GM19438 (cell line): ENCODE measurements around the gene CUX1.
A peak's percentile ranks its signal among the peaks of the same experiment; 100 is the strongest.
"Not testable (repeated sequence)": the region's sequence is repeated elsewhere in the genome, so short reads cannot be mapped to it uniquely, and the experiment has no call there.

Experiments used
- ATAC-seq: cut with Tn5 transposase; IDR thresholded peaks from one replicate; pipeline ENCODE4 v1.9.1; 2021; ENCODE audit warnings: low read depth; ENCODE audit not compliant: unreplicated experiment

The CUX1 gene

GRCh38 chr7:102291916-102292267 lies 474.5 kb downstream of the CUX1 start:
- no peak for ATAC-seq

- ATAC-seq = no peak
Measured at GRCh38 chr7:102292813-102293798, 475.7 kb downstream of the CUX1 start.

- no peak for ATAC-seq
Measured at GRCh38 chr7:102294589-102294988, 477.2 kb downstream of the CUX1 start.

DNA sequence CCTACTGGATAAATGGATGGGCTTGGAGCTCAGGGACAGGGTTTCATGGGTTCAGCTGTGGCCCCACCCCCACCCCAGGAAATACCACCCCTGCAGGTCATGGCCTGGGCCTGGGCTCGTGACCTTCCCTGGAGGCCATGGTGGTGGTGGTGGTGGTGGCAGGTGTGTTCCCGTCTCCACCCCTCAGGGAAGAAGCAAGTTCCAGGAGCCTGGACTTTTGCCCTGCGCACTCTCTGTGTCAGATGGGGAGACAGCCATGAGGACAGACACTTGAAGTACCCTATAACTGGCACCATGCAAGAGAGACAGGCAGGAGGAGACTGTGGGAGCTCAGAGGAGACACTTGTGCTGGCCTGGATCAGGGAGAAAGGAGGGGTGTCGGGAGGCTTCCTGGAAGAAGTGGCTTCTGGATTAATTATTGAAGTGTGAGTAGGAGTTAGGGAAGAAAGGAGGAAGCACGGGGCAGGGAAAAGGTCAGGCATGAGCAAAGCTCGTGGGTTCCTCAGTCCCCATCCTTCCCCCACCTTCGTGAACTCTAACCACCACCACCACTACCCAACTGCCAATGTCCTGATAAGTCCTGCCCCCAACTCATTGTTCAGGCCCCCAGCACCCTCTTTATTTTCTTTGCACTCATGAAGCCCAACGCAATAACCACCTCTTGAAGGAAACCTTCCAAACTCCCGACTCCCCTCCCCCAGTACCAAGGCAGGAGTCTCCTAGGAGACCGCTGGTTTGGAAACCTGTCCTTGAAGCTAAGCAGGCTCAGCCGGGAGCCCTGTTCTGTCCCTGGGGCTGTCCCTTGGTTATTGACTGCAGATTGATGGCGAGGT lies 478.1 kb downstream of the CUX1 start:
- no peak for ATAC-seq

- ATAC-seq = no peak
Measured at GRCh38 chr7:102296179-102296438, 478.7 kb downstream of the CUX1 start.

DNA sequence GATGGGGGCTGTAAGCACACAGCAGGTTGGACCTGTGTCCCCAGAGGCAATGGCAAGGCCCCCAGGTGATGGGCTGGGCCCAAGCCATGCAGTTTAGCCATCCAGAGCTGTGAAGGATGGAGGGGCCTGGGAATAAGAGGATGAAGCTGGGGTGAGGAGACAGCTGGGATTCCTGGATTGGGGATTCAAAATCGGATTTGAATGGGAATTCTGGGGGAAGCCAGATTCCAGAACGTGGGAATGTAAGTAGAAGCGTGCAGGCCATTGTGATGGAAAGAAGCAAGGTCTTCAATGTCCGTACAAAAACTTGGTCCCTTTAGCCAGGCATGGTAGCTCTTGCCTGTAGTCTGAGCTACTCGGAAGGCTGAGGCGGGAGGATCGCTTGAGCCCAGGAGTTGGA lies 479.1 kb downstream of the CUX1 start:
- ATAC-seq = no peak

- ATAC-seq = no peak
Measured at GRCh38 chr7:102297487-102298218, 480.2 kb downstream of the CUX1 start.

DNA sequence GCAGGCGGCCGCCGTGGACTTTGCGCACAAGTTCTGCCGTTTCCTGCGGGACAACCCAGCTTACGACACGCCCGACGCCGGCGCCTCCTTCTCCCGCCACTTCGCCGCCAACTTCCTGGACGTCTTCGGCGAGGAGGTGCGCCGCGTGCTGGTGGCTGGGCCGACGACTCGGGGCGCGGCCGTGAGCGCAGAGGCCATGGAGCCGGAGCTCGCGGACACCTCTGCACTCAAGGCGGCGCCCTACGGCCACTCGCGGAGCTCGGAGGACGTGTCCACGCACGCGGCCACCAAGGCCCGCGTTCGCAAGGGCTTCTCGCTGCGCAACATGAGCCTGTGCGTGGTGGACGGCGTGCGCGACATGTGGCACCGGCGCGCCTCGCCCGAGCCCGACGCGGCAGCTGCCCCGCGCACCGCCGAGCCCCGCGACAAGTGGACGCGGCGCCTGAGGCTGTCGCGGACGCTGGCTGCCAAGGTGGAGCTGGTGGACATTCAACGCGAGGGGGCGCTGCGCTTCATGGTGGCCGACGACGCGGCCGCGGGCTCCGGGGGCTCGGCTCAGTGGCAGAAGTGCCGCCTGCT lies 483.3 kb downstream of the CUX1 start:
- no peak for ATAC-seq

GRCh38 chr7:102301367-102301766 lies 483.9 kb downstream of the CUX1 start:
- ATAC-seq = not testable (repeated sequence)

GRCh38 chr7:102302025-102302424 lies 484.6 kb downstream of the CUX1 start:
- no peak for ATAC-seq

- ATAC-seq = no peak
Measured at GRCh38 chr7:102303669-102304422, 486.4 kb downstream of the CUX1 start.

- no peak for ATAC-seq
Measured at GRCh38 chr7:102304668-102305067, 487.2 kb downstream of the CUX1 start.

DNA sequence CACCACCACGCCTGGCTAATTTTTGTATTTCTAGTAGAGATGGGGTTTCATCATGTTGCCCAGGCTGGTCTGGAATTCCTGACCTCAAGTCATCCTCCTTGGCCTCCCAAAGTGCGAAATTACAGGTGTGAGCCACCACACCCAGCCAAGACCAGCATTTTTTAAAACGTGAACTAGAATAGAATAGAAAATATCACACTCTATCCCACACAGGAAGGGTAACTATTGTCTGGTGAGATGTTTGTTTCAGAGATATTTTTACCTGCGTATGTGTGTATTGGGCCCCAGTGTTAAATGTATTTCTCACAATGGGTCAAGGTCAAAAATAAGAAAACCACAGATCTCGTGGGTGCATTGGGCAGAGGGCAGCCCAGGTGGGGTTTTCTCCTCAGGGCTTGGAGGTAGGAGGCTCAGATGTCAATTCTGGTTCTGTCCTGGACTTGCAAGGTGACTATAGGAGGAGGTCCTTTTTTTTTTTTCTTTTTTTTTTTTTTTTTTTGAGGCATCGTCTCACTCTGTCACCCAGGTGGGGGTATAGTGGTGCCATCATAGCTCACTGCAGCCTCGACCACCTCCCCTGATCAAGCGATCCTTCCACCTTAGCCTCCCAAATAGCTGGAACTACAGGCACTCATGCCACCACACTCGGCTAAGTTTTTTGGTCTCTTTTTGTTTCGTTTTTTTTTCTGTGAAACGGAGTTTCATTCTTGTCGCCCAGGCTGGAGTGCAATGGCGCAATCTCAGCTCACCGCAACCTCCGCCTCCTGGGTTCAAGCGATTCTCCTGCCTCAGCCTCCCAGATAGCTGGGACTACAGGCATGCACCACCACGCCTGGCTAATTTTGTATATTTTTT lies 488.2 kb downstream of the CUX1 start:
- ATAC-seq = peak; percentile 44

GRCh38 chr7:102306916-102307677 lies 489.7 kb downstream of the CUX1 start:
- peak; percentile 75 for ATAC-seq

- no peak for ATAC-seq
Measured at GRCh38 chr7:102310414-102310815, 493.0 kb downstream of the CUX1 start.

DNA sequence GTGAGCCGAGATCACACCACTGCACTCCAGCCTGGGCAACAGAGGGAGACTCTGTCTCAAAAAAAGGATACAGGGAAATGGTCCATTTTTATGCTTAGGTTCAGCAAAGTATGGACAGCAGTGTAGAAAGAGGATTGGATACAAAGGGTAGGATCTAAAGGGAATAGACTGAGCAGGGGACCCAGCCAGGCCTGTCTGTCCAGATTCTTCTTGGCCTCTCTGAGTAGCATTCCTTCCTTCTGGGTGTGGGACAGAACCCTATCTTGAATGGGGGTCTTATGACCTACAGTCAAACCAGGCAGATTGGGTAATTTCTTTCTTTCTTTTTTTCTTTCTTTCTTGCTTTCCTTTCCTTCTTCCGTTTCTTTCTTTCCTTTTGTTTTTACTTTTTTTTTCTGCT lies 494.9 kb downstream of the CUX1 start:
- no peak for ATAC-seq

DNA sequence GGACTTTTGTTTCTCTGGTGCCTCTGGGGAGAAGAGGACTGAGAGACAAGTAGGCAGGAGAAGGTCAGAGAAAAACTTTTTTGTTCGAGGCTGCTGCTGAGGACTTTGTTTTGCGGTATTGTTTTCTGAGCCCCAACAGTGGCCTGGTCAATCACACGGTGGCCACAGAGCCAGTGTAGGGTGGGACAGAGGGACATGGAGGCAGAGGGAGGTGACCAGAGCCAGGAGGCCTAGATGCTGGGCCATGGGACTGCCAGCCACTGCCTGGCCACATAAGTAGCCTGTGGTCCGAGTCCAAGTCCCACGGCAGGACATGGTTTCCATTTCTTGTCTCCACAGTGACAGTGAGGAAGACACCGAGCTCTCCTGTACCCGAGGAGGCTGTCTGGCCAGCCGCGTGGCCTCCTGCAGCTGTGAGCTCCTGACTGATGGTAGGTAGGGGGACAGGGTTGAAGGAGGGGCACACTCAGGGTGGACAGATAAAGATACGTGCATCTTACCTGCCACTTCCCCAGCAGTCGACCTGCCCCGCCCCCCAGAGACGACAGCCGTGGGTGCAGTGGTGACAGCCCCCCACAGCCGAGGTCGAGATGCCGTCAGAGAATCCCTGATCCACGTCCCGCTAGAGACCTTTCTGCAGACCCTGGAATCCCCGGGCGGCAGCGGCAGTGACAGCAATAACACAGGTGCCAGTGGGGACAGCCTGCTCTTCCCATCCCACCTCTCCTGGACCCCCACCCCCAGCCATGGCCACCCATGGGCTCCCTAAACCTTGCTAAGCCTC lies 496.8 kb downstream of the CUX1 start:
- no peak for ATAC-seq
